ENCODE results near the gene UTP4. TPM values are rescaled to one million over a fixed set of nuclear protein-coding genes. Genes with fewer than 3 reads are reported as not detected.
"Not testable (repeated sequence)": the region's sequence is repeated elsewhere in the genome, so short reads cannot be mapped to it uniquely, and the experiment has no call there.

The UTP4 gene
- total RNA-seq, 4 donors from 2014 or later, result 12.1 to 45.1 (median 31.4) TPM

GRCh38 chr16:69131167-69131838 is 1.1 kb upstream of the UTP4 start:
- TF ChIP-seq POLR2A (IDR thresholded peaks at IDR 0.05) (no peak), CTCF (IDR thresholded peaks at IDR 0.05) (no peak)
- intact Hi-C loops (cut with DNase I; ENCODE audit: low total_unique reads), result no loop called here
- no peak for DNase-seq
- peak overlapping the region; percentile 81 to 92 for H3K27ac ChIP-seq
- no peaks in the 10 kb centered on the region for H3K27me3 ChIP-seq
- H3K9me3 ChIP-seq, result no peaks in the 10 kb centered on the region
- peak overlapping the region; percentile 82 to 98 for H3K4me3 ChIP-seq
- H3K36me3 ChIP-seq, result no peaks in the 10 kb centered on the region
- H3K4me1 ChIP-seq, result peaks cover 0 to 12% of the 10 kb centered on the region in 2 donors

- intact Hi-C loops (cut with DNase I; ENCODE audit: low total_unique reads), result no loop called here
- H3K27ac ChIP-seq, result peak overlapping the region; percentile 81 to 92
- peaks cover 0 to 12% of the 10 kb centered on the region in 2 donors for H3K4me1 ChIP-seq
- no peak for TF ChIP-seq POLR2A (IDR thresholded peaks at IDR 0.05)
- TF ChIP-seq CTCF (IDR thresholded peaks at IDR 0.05), result no peak
- no peaks in the 10 kb centered on the region for H3K36me3 ChIP-seq
- H3K4me3 ChIP-seq, result peak overlapping the region; percentile 82 to 98
- DNase-seq, result peak; percentile 75 to 79
- no peaks in the 10 kb centered on the region for H3K9me3 ChIP-seq
- H3K27me3 ChIP-seq, result no peaks in the 10 kb centered on the region
Measured at GRCh38 chr16:69131839-69132423, 518 bp upstream of the UTP4 start.

GRCh38 chr16:69133373-69133954 is 1.0 kb downstream of the UTP4 start:
- DNase-seq, result no peak
- intact Hi-C loops (cut with DNase I; ENCODE audit: low total_unique reads), result no loop called here
- H3K27ac ChIP-seq, result peak overlapping the region in 1 of 2 donors; percentile 92
- TF ChIP-seq CTCF (IDR thresholded peaks at IDR 0.05), result no peak
- H3K27me3 ChIP-seq, result no peaks in the 10 kb centered on the region
- H3K9me3 ChIP-seq, result no peaks in the 10 kb centered on the region
- peak overlapping the region; percentile 82 to 98 for H3K4me3 ChIP-seq
- H3K4me1 ChIP-seq, result peaks cover 0 to 12% of the 10 kb centered on the region in 2 donors
- no peaks in the 10 kb centered on the region for H3K36me3 ChIP-seq

- Histone ChIP-seq H3K4me1 (no peaks in the 10 kb centered on the region), H3K27ac (no peak overlapping the region), H3K36me3 (no peaks in the 10 kb centered on the region), H3K27me3 (no peaks in the 10 kb centered on the region), H3K9me3 (no peaks in the 10 kb centered on the region), H3K4me3 (no peak overlapping the region)
- DNase-seq, result no peak
- intact Hi-C loops (cut with DNase I; ENCODE audit: low total_unique reads), result no loop called here
- no peak for TF ChIP-seq POLR2A (IDR thresholded peaks at IDR 0.05)
- no peak for TF ChIP-seq CTCF (IDR thresholded peaks at IDR 0.05)
Measured at GRCh38 chr16:69138608-69139007, 6.2 kb downstream of the UTP4 start.

GRCh38 chr16:69139464-69139863 is 7.0 kb downstream of the UTP4 start:
- H3K4me3 ChIP-seq; H3K27me3 ChIP-seq; H3K36me3 ChIP-seq; intact Hi-C loops (cut with DNase I; ENCODE audit: low total_unique reads); H3K9me3 ChIP-seq; H3K4me1 ChIP-seq; DNase-seq; H3K27ac ChIP-seq: not testable (repeated sequence)
